GM19240 (cell line): ENCODE data around the gene HIC1.

Source experiments
- DNase-seq: peaks from one replicate; pipeline ENCODE4 v3.0.0; 2011; ENCODE audit warnings: low spot score; ENCODE audit not compliant: insufficient read length

The HIC1 gene

DNA sequence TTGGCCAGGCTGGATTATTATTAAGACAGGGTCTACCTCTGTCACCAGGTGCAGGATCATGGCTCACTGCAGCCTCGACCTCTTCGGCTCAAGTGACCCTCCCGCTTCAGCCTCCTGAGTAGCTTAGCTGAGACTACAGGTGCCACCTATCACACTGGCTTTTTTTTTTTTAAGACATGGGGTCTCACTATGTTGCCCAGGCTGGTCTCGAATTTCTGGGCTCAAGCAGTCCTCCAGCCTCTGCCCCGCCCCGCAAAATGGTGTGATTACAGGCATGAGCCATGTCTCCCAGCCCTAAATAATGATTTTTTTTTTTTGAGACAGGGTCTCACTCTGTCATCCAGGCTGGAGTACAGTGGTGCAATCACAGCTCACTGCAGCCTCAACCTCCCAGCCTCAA, 7.3 kb upstream of the HIC1 start:
- DNase-seq: no peak

DNA sequence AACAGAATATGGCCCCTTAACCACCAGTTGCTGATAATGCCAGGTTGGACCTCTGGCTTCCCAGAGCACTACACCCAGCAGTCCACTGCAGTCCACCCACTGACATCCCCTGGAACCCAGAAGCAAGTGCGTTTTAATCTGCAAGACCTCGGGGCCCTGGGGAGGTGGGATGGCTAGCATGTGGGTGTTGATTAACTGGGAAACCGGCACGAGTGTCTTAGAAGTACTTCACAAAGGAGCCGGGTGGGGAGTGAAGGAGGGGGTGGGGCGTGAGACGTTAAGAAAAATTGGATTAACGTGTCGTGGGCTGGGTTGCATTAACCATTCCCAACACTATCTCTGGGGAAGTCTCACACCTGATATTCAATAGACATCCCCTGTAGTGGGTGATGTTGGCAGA, 6.1 kb upstream of the HIC1 start:
- no peak for DNase-seq

DNA sequence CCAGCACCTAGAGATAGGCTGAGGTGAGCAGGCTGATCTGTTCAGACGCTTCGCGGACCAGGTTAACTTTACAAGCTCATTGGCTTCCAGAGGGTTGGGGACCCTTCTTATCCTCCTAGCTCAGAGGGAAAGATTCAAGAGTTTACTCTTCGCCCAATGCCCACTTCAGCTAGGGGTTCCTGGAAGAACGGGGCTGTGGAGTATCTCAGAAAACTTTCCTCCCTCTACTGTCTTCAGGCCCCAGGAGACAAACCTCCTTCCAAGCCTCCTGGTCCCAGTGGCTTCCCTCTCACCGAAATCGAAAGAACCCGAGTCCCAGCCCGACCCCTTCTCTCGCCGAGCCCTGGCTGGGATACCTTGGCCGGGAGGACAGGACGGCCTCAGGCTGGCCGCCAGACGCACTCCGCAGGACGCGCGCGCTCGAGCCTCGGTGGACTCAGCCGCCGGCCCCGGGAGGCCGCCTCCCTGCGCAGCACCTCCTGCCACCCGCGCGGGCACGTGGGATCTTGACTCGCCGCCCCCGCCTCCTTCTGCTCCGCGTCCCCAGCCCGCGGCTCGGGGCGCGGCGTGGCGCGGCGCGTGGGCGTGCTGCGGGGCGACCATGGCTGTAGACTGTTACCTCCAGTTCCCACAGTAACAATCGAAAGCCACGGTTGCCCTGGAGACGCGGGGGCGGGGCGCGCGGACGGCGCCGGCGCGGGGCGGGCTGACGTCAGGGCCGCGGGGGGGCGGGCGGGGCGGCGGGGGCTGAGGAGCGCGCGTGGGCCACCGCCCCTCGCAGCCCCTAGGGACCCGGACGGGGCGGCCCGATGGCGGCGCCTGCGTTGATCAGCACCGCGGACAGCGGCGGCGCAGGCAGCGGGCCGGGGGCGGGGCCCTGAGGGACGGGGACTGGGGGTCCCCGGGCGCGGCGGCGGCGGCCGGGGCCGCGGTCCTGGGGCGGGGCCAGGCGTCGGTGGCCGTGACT, 5.3 kb upstream of the HIC1 start:
- peak; percentile 61 for DNase-seq

DNA sequence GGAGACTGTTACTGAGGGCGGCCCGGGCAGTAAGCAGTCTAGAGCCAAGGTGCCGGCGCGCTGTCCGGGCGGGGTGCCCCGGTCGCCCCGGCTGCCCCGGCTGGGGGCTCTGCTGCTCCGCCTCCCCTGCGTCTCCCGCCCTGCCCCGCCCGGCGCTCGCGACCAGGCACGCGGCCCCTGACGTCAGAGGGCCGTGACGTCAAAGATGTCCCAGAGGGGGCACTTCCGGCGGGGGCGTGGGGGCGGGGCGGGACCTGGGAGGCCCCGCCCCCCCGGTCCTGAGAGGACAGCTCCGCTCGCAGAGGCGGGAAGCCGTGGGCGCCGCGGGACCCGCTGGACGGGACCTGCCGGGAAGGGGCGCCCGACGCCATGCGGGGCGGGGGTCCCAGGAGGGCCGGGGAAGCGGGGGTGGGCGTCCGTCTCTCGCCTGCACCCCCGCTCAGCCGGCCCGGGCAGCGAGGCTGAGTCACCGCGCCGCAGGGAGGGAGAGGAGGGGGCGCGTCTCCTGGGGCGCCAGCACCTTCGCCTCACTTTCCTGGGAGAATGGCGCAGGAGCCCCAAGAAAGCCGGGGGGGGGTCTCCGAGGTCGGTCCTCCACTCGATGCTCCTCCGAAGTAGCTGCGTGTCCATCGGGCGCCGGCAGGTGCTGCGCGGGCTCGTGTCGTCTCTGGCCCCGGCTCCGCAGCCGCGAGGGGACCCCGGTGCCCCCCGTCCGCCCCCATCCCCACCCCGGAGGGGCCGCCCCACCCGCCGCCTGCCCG, 4.4 kb upstream of the HIC1 start:
- no peak for DNase-seq

DNA sequence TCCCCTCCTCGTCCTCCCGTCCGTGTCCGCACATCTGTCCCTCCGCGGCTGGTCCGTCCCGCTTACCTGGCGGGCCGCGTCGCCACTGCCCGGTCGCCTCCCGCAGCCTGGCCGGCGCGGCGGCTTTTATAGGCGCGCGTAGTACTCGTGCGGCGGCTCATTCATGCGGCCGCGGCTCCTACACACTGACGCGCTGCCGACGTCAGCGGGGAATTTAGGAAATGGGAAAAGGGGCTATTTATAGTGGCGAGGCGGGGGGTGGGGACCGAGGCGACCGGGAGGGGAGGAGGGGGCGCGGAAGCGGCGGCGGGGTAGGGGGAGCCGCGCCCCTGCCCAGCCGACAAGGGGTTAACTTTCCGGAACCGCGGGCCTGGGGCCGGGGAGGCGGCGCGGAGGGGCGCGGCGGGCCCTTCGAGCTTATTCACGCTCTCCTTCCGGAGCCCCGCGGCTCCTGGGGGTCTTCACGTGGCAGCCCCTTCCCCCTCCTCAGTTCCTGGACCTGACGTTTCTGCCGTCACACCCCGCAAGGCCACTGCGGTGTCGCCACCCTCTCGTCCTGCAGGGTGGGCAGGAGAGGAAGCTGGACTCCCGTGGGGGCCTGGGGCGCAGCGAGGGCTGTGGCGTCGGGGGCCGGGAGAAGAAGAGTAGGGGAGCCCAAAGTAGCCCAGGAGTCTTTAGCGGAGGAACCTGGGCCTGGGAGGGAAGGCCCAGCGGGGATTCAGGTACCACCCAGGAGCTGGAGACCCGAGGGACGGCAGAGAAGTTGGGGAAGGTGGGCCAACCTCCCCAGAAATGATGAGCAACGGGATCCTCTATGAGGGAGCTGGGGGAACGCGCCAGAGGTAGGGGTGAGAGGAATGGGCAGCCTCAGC, 3.6 kb upstream of the HIC1 start:
- DNase-seq: no peak

DNA sequence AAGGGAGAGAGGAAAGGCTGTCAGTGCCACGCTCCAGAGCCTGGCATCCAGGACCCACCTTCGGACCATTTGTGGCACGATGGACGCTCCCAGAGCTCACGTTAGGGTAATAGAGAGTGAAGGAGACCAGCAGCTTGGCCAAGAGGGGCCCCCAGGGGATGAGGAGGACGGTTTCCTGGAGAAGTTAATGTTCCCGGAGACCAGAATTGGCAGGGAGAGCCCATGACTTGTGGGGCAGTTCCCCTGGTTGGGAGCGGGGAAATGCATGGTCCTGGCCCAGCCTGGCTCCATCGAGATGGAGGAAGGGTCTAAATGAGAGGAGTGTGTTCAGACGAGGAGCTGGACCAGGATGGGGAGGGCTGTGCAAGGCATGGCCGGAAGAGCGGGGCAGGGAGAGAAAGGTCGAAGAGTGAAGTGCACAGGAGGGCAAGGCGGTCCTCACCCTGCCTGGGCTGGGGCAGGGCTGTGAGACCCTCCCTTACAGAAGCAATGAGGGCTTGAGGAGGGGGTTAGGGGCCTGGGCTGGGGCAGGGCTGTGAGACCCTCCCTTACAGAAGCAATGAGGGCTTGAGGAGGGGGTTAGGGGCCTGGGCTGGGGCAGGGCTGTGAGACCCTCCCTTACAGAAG, 2.9 kb upstream of the HIC1 start:
- DNase-seq: no peak

DNA sequence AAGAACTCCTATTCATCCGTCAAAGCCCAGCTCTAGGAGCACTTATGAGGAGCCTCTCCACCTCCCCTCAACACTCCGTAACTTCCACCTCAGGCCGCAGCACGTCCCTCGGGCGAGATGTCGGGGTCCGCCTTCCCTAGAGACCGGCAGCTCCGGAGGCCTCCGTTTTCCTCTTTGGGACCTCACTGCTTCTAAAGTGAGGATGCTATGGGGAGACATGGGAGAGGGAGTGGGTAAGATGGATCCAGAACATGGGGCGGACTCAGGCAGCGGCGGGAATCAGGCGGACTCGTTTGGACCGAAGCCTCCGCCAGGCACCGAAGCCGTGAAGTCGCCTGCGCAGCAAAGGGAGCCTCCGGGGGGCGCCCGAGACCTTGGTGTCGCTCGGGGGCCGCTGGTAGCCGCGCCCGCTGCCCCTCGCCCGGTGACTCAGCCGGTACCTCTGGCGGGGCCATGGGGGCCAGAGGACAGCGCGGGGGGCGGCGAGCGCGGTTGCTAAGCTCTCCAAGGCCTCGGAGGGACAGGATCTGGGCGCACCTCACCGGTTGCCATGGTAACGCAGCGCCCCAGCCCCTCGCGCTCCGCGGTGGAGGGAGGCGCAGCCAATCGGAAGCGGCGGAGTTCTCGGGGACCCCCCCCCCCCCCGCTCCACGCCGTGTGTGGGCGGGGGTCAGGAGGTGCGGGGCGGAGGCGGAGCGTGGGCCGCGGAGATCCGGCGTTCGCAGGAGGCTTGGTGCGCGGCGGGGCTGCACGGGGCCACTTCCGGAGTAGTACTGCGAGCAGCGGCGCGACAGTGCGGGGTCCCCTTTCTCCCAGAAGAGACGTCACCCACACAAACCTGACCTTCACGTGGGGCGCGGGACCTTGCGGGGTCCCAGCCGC, 1.3 kb upstream of the HIC1 start:
- DNase-seq: no peak

DNA sequence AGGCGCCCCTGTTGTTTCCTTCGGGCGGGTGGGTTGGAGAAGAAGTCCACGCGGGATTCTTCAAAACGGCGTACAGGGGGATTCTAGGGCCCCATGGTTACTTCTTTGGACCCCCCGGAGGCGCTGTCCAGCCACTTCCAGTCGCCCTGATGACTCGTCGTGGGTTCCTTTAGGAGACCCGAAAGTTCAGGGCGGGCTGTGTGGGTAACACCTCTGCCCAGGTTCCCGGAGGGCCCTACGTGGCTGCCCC, 716 bp upstream of the HIC1 start:
- DNase-seq: no peak

DNA sequence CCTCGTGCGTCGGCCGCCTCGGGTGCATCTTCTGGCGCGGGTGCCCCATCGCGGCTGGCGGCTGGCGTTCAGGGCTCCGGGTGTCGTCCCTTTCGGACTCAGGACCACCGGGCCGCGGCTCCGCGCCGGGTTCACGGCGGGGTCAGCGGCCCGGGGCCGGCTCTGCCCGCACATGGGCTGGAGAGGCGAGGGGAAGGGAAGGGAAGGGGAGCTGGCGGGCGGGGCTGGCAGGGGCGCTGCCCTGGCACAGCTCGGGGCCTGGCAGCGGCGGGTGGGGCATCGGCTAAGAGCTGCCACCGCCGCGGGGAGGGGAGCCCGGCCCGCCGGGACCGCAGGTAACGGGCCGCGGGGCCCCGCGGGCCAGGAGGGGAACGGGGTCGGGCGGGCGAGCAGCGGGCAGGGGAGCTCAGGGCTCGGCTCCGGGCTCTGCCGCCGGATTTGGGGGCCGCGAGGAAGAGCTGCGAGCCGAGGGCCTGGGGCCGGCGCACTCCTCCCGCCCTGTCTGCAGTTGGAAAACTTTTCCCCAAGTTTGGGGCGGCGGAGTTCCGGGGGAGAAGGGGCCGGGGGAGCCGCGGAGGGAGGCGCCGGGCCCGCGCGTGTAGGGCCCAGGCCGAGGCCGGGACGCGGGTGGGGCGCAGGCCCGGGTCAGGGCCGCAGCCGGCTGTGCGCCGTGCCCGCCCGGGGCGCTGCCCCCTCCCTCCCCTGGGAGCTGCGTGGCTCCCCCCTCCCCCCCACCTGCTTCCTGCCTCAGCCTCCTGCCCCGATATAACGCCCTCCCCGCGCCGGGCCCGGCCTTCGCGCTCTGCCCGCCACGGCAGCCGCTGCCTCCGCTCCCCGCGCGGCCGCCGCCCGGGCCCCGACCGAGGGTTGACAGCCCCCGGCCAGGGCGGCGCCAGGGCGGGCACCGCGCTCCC, 646 bp downstream of the HIC1 start:
- DNase-seq: no peak

DNA sequence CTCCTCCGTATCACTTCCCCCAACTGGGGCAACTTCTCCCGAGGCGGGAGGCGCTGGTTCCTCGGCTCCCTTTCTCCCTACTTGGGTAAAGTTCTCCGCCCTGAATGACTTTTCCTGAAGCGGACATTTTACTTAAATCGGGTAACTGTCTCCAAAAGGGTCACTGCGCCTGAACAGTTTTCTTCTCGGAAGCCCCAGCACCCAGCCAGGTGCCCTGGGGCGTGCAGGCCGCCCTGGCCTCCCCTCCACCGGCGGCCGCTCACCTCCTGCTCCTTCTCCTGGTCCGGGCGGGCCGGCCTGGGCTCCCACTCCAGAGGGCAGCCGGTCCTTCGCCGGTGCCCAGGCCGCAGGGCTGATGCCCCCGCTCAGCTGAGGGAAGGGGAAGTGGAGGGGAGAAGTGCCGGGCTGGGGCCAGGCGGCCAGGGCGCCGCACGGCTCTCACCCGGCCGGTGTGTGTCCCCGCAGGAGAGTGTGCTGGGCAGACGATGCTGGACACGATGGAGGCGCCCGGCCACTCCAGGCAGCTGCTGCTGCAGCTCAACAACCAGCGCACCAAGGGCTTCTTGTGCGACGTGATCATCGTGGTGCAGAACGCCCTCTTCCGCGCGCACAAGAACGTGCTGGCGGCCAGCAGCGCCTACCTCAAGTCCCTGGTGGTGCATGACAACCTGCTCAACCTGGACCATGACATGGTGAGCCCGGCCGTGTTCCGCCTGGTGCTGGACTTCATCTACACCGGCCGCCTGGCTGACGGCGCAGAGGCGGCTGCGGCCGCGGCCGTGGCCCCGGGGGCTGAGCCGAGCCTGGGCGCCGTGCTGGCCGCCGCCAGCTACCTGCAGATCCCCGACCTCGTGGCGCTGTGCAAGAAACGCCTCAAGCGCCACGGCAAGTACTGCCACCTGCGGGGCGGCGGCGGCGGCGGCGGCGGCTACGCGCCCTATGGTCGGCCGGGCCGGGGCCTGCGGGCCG, 1.6 kb downstream of the HIC1 start:
- DNase-seq: peak; percentile 55

DNA sequence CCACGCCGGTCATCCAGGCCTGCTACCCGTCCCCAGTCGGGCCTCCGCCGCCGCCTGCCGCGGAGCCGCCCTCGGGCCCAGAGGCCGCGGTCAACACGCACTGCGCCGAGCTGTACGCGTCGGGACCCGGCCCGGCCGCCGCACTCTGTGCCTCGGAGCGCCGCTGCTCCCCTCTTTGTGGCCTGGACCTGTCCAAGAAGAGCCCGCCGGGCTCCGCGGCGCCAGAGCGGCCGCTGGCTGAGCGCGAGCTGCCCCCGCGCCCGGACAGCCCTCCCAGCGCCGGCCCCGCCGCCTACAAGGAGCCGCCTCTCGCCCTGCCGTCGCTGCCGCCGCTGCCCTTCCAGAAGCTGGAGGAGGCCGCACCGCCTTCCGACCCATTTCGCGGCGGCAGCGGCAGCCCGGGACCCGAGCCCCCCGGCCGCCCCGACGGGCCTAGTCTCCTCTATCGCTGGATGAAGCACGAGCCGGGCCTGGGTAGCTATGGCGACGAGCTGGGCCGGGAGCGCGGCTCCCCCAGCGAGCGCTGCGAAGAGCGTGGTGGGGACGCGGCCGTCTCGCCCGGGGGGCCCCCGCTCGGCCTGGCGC, 2.4 kb downstream of the HIC1 start:
- no peak for DNase-seq

DNA sequence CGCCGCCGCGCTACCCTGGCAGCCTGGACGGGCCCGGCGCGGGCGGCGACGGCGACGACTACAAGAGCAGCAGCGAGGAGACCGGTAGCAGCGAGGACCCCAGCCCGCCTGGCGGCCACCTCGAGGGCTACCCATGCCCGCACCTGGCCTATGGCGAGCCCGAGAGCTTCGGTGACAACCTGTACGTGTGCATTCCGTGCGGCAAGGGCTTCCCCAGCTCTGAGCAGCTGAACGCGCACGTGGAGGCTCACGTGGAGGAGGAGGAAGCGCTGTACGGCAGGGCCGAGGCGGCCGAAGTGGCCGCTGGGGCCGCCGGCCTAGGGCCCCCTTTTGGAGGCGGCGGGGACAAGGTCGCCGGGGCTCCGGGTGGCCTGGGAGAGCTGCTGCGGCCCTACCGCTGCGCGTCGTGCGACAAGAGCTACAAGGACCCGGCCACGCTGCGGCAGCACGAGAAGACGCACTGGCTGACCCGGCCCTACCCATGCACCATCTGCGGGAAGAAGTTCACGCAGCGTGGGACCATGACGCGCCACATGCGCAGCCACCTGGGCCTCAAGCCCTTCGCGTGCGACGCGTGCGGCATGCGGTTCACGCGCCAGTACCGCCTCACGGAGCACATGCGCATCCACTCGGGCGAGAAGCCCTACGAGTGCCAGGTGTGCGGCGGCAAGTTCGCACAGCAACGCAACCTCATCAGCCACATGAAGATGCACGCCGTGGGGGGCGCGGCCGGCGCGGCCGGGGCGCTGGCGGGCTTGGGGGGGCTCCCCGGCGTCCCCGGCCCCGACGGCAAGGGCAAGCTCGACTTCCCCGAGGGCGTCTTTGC, 3.1 kb downstream of the HIC1 start:
- DNase-seq: no peak

DNA sequence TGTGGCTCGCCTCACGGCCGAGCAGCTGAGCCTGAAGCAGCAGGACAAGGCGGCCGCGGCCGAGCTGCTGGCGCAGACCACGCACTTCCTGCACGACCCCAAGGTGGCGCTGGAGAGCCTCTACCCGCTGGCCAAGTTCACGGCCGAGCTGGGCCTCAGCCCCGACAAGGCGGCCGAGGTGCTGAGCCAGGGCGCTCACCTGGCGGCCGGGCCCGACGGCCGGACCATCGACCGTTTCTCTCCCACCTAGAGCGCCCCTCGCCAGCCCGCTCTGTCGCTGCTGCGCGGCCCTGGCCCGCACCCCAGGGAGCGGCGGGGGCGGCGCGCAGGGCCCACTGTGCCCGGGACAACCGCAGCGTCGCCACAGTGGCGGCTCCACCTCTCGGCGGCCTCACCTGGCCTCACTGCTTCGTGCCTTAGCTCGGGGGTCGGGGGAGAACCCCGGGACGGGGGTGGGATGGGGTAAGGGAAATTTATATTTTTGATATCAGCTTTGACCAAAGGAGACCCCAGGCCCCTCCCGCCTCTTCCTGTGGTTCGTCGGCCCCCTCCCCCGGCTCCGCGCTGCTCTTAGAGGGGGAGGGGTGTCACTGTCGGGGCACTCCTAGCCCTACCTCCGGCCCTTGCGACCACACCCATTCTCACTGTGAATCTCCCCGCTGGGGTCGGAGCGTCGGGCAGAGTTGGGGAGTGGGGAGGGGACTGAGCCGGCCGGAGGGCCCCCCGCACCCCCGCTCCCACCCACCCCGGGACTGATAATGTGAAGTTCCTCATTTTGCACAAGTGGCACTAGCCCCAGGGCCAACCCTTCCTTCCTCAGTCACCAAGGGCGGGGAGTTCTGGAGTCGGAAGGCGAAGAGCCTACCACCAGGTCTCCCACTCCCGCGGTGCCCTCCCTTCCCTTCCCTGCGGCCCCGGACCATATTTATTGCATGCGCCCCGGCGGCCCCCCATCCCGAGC, 4.0 kb downstream of the HIC1 start:
- DNase-seq: peak; percentile 55

DNA sequence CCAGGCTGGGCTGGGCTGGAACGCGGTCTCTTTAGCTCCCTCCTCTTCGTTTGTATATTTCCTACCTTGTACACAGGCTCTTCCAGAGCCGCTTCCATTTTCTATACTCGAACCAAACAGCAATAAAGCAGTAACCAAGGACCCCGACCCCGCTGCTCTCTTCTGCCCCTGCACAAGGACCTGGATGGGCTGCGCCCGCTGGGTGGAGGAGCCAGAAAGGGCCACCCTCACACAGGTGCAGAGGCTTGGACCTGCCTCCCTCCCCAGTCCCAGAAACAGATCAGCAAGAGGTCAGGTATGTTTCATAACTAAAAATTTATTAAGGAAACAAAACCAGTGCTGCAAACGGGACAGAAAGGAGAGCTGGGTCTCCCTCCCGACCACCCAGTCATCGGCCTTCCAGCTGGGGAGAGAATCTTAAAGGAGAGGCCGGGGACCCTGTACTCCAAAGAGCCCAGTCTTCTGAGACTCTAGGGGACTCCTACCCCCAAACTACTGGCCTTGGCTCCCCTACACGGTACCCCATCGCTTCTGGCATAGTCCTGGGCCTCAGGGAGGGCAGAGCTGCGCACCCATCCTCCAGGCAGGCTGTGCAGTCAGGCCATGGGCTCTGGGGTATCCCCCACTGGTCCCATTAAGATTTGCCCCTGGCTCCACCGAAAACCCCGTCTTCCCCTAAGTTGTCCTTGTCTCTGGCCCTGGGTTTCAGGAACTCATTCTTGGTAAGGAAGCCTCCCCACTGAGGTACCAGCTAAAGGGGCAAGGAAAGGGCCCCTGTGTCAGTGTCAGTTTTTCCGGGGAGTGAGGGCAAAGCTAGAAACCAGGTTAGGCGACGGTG, 4.9 kb downstream of the HIC1 start:
- DNase-seq: no peak

DNA sequence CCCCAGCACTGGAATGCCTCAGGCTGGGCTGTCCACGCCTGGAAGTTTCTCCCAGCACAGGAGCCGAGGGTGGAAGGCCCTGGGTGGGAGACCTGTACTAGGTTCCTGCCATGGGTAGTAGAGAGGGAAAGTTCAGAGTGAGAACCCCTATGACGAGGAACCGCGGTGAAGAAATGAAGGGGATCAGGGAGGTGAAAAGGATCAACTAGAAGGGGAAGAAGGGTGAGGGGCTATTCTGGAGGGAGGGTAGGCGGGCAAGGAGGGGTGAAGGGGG, 5.4 kb downstream of the HIC1 start:
- no peak for DNase-seq
